Ovary (tissue), 9 donors: ENCODE results near the gene SPTLC1. TPM values are rescaled to one million over a fixed set of nuclear protein-coding genes. Genes with fewer than 3 reads are reported as not detected.

Experiments used
- DNase-seq, 5 donors: peaks; one replicate each; pipeline ENCODE4 v3.0.0-alpha.2; 2019 to 2020
- H3K27ac ChIP-seq, 2 donors: fragments of 200-600 bp; one replicate each; pipeline versions ENCODE4 v1.5.1 to v1.8.0; 2019 to 2022
- H3K27me3 ChIP-seq: fragments of 200-600 bp; one replicate; pipeline ENCODE4 v1.8.0; 2022
- H3K36me3 ChIP-seq: fragments of 200-600 bp; sonication (generic); one replicate; pipeline ENCODE4 v1.5.1; 2019
- H3K4me1 ChIP-seq: one replicate; pipeline ENCODE4 v1.8.1; 2013; ENCODE audit warnings: mild to moderate bottlenecking, moderate library complexity; ENCODE audit not compliant: insufficient read depth
- H3K4me3 ChIP-seq: fragments of 200-600 bp; sonication (generic); one replicate; pipeline ENCODE4 v1.5.1; 2017
- H3K9me3 ChIP-seq, 2 donors: fragments of 200-600 bp in 1 of 2; sonication (generic) in 1 of 2; one replicate each; pipeline versions ENCODE4 v1.5.1 to v1.8.1; 2013 to 2019; ENCODE audit warnings: mild to moderate bottlenecking in 1 of 2, moderate library complexity in 1 of 2
- EP300 ChIP-seq: sonication (generic); formaldehyde crosslinking; IDR thresholded peaks from one replicate; pipeline ENCODE4 v1.6.1; 2017; ENCODE audit warnings: antibody characterized with exemption
- POLR2A ChIP-seq: fragments of 450-650 bp; IDR thresholded peaks from one replicate; pipeline ENCODE4 v1.6.1; 2017; ENCODE audit warnings: antibody characterized with exemption, mild to moderate bottlenecking, moderate library complexity
- WGBS, 3 donors: extraction: QIAGEN DNeasy Blood & Tissue Kit in 1 of 3; methylation state at CpG; one replicate each; pipeline versions ENCODE4 v1.1.5 to v1.1.7; 2013 to 2017; 5-methylcytosine and 5-hydroxymethylcytosine counted together
- intact Hi-C, 4 donors: fragments of 100-400 bp; cut with DNase I; formaldehyde crosslinking; loops; one replicate each; pipeline versions ENCODE4 v1.11.0 to v1.15.1; 2022 to 2023
- polyA plus RNA-seq, 2 donors: library from polyadenylated mRNA; stranded (reverse); fragments of 200-250 nt in 1 of 2; fragments of 350-450 nt in 1 of 2; fragmentation: Illumina TruSeq in 1 of 2; extraction: RNeasy Lipid Tissue Mini Kit (QIAGEN cat#74804) in 1 of 2; gene quantifications; one replicate each; pipeline ENCODE4 v1.2.3, GENCODE V29; 2013 to 2014
- total RNA-seq, 7 donors: library from RNA; depleted of rRNA in 2 of 7; stranded (reverse); fragments of >200 nt in 2 of 7; fragmentation: NEBNext Ultra II Directional in 3 of 7; extraction: Animal tissue kit (Norgen Biotek cat#: 25700) in 3 of 7; gene quantifications; one replicate each; pipeline versions ENCODE4 v1.1.0 to v1.2.4, GENCODE V29; 2016 to 2023
- TF ChIP-seq, protein P1 (sequence below), 3 donors: fragments of 450-650 bp in 2 of 3; fragments of 200-600 bp in 1 of 3; IDR thresholded peaks; one replicate each; pipeline versions ENCODE4 v1.5.1 to v1.8.0; 2016 to 2022; ENCODE audit warnings: antibody characterized with exemption in 3 of 3, mild to moderate bottlenecking in 1 of 3
- donor health status: DM: no; HTN: no; CAD: no; lungs with moderate emphysema.
- donor health status: DM: no; HTN: no; CAD: no.
- donor health status: Bipolar disorder and iron deficiency.
- donor health status: DM: yes; HTN: yes; CAD: no.
- donor health status: DM: no; HTN: no; CAD: no.
- donor health status: DM: yes; HTN: yes; CAD: no.

The SPTLC1 gene
- total and polyA plus RNA-seq, 9 donors: 54.3 to 80.2 (median 72.0) TPM

GRCh38 chr9:92048924-92049625, 66.1 kb downstream of the SPTLC1 start:
- Histone ChIP-seq H3K27ac (no peak overlapping the region), H3K27me3 (no peaks in the 10 kb centered on the region), H3K4me1 (peaks cover 19% of the 10 kb centered on the region), H3K36me3 (no peaks in the 10 kb centered on the region), H3K9me3 (no peaks in the 10 kb centered on the region), H3K4me3 (no peak overlapping the region)
- intact Hi-C loops: no loop called here
- 77 to 86% (median 79%) methylated on average over 12 of the region's 12 CpGs for WGBS, 3 donors
- no peak for DNase-seq
- no peak for TF ChIP-seq EP300
- no peak for TF ChIP-seq POLR2A
- TF ChIP-seq, protein P1, sequence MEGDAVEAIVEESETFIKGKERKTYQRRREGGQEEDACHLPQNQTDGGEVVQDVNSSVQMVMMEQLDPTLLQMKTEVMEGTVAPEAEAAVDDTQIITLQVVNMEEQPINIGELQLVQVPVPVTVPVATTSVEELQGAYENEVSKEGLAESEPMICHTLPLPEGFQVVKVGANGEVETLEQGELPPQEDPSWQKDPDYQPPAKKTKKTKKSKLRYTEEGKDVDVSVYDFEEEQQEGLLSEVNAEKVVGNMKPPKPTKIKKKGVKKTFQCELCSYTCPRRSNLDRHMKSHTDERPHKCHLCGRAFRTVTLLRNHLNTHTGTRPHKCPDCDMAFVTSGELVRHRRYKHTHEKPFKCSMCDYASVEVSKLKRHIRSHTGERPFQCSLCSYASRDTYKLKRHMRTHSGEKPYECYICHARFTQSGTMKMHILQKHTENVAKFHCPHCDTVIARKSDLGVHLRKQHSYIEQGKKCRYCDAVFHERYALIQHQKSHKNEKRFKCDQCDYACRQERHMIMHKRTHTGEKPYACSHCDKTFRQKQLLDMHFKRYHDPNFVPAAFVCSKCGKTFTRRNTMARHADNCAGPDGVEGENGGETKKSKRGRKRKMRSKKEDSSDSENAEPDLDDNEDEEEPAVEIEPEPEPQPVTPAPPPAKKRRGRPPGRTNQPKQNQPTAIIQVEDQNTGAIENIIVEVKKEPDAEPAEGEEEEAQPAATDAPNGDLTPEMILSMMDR (IDR thresholded peaks at IDR 0.05): no peak

GRCh38 chr9:92047500-92047899, 67.7 kb downstream of the SPTLC1 start:
- H3K4me1 ChIP-seq: peaks cover 19% of the 10 kb centered on the region
- TF ChIP-seq EP300 (no peak), POLR2A (no peak)
- TF ChIP-seq, protein P1 (IDR thresholded peaks at IDR 0.05): no peak

DNA sequence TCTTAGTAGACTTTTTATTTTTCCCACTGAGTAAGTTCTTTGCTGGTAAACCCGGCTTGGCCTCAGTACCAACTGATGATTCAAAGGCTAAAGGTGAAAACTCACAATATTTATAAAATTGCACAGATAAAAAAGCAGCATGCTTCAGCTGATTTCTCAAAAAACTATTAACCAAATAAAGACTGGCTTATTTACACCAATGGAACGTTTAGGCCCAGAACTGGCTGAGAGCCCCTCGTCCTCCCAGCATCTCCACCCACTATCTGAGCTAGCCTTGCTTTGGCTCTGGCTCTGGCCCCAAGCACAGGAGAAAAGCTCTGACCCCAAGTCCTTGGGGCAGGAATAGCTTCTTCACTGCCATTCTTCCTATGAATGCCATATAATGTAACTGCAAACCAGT, 68.5 kb downstream of the SPTLC1 start:
- Histone ChIP-seq H3K36me3 (no peaks in the 10 kb centered on the region), H3K4me3 (no peak overlapping the region), H3K4me1 (peaks cover 19% of the 10 kb centered on the region), H3K27ac (peak overlapping the region in 1 of 2 donors; percentile 37), H3K27me3 (no peaks in the 10 kb centered on the region), H3K9me3 (peaks cover 0 to 3% of the 10 kb centered on the region in 2 donors)
- DNase-seq: peak in 4 of 5 donors; percentile 24 to 56 (median 52)
- whole genome bisulfite sequencing, 3 donors: 14 to 32% (median 14%) methylated on average over 3 of the region's 3 CpGs
- TF ChIP-seq EP300: no peak
- no peak for TF ChIP-seq POLR2A
- TF ChIP-seq, protein P1 (IDR thresholded peaks at IDR 0.05): no peak
- intact Hi-C loops: no loop called here

More at GRCh38 chr9:92047500-92047899, 67.7 kb downstream of the SPTLC1 start:
- Histone ChIP-seq H3K4me3 (no peak overlapping the region), H3K27ac (peak overlapping the region in 1 of 2 donors; percentile 37), H3K27me3 (no peaks in the 10 kb centered on the region), H3K9me3 (no peaks in the 10 kb centered on the region), H3K36me3 (no peaks in the 10 kb centered on the region)
- no peak for DNase-seq
- WGBS, 3 donors: 89 to 95% (median 93%) methylated on average over 3 of the region's 3 CpGs
- intact Hi-C loops: no loop called here

- no peak overlapping the region for H3K4me3 ChIP-seq
- no peaks in the 10 kb centered on the region for H3K27me3 ChIP-seq
- DNase-seq: no peak
- H3K27ac ChIP-seq: no peak overlapping the region
- peaks cover 0 to 3% of the 10 kb centered on the region in 2 donors for H3K9me3 ChIP-seq
- intact Hi-C loops: no loop called here
- TF ChIP-seq POLR2A: no peak
- H3K36me3 ChIP-seq: no peaks in the 10 kb centered on the region
- H3K4me1 ChIP-seq: peaks cover 19% of the 10 kb centered on the region
- 60 to 76% (median 65%) methylated on average over 2 of the region's 2 CpGs for WGBS, 3 donors
Measured at GRCh38 chr9:92044936-92045335, 70.3 kb downstream of the SPTLC1 start.

DNA sequence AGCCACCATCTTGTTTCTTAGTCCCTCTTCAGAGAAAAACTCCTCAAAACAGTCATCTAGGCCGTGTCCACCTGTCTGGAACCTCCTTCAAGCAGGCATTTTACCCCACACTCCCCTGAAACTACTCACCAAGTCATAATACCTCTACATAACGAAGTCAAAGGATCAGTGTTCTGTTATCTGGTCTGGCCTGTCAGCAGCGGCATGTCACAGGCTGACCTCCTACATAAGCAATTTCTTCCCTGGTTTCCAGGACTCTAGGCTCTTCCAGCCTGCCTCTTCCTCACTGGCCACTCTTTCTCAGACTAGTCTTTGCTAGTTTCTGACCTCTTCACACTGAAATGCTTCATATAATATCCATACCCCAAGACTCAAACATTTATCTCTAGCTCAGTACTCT, 72.2 kb downstream of the SPTLC1 start:
- no peak overlapping the region for H3K27ac ChIP-seq
- H3K4me1 ChIP-seq: peaks cover 13% of the 10 kb centered on the region
- 94 to 98% (median 96%) methylated on average over 3 of the region's 3 CpGs for WGBS, 3 donors
- intact Hi-C loops: no loop called here
- no peaks in the 10 kb centered on the region for H3K36me3 ChIP-seq
- H3K9me3 ChIP-seq: peaks cover 0 to 3% of the 10 kb centered on the region in 2 donors
- DNase-seq: no peak
- no peak overlapping the region for H3K4me3 ChIP-seq
- TF ChIP-seq POLR2A: no peak
- no peaks in the 10 kb centered on the region for H3K27me3 ChIP-seq
